ENCODE measurements around the gene BAZ2B. TPM values are rescaled to one million over a fixed set of nuclear protein-coding genes. Genes with fewer than 3 reads are reported as not detected.

Gene BAZ2B
- total RNA-seq, 1 experiment from 2014 or later: 33.0 TPM

DNA sequence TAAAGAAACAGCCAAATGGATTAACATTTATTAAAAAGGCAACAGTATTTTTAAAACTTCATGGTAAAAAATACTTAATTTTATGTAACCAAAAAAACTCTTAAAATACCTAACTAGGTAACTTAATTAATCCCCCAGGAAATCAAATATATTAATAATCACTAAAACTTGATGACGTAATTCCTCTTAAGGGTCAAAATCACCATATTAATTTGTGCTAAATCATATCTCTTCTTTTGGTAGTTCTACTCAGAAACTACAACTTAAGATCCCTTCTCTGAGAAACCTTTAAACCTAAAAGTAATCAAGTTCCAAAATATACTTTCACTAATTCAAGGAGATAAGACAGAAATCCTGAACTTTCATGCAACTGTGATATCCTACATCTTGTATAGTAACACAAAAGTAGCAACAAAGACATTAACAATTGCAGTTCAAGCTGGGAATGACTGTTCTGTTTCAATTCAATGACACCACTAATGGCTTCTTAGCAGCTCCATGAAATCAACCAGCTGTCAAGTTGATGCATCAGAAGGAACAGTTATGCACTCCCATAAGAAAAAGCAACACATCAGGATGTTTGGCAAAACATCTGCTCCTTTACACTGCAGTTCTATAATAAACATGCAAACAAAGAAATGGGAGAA, 4.0 kb downstream of the BAZ2B start:
- DNase-seq (ENCODE audit: low spot score): no peak
- Mint-ChIP-seq H3K4me3 (peak overlapping the region; percentile 57), H3K27ac (peak overlapping the region; percentile 91), H3K27me3 (ENCODE audit: low read depth) (no peaks in the 10 kb centered on the region), H3K4me1 (peaks cover 54% of the 10 kb centered on the region), H3K36me3 (no peaks in the 10 kb centered on the region), H3K9me3 (no peaks in the 10 kb centered on the region)
- no peak for TF ChIP-seq ETV6 (CRISPR knock-in tag; IDR thresholded peaks at IDR 0.05)
- TF ChIP-seq, protein P1, sequence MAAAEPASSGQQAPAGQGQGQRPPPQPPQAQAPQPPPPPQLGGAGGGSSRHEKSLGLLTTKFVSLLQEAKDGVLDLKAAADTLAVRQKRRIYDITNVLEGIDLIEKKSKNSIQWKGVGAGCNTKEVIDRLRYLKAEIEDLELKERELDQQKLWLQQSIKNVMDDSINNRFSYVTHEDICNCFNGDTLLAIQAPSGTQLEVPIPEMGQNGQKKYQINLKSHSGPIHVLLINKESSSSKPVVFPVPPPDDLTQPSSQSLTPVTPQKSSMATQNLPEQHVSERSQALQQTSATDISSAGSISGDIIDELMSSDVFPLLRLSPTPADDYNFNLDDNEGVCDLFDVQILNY (CRISPR knock-in tag; IDR thresholded peaks at IDR 0.05): no peak
- TF ChIP-seq SOX15 (CRISPR knock-in tag; IDR thresholded peaks at IDR 0.05): no peak
- TF ChIP-seq, protein P2, sequence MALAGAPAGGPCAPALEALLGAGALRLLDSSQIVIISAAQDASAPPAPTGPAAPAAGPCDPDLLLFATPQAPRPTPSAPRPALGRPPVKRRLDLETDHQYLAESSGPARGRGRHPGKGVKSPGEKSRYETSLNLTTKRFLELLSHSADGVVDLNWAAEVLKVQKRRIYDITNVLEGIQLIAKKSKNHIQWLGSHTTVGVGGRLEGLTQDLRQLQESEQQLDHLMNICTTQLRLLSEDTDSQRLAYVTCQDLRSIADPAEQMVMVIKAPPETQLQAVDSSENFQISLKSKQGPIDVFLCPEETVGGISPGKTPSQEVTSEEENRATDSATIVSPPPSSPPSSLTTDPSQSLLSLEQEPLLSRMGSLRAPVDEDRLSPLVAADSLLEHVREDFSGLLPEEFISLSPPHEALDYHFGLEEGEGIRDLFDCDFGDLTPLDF (CRISPR knock-in tag; IDR thresholded peaks at IDR 0.05): no peak
- TF ChIP-seq, protein P3, sequence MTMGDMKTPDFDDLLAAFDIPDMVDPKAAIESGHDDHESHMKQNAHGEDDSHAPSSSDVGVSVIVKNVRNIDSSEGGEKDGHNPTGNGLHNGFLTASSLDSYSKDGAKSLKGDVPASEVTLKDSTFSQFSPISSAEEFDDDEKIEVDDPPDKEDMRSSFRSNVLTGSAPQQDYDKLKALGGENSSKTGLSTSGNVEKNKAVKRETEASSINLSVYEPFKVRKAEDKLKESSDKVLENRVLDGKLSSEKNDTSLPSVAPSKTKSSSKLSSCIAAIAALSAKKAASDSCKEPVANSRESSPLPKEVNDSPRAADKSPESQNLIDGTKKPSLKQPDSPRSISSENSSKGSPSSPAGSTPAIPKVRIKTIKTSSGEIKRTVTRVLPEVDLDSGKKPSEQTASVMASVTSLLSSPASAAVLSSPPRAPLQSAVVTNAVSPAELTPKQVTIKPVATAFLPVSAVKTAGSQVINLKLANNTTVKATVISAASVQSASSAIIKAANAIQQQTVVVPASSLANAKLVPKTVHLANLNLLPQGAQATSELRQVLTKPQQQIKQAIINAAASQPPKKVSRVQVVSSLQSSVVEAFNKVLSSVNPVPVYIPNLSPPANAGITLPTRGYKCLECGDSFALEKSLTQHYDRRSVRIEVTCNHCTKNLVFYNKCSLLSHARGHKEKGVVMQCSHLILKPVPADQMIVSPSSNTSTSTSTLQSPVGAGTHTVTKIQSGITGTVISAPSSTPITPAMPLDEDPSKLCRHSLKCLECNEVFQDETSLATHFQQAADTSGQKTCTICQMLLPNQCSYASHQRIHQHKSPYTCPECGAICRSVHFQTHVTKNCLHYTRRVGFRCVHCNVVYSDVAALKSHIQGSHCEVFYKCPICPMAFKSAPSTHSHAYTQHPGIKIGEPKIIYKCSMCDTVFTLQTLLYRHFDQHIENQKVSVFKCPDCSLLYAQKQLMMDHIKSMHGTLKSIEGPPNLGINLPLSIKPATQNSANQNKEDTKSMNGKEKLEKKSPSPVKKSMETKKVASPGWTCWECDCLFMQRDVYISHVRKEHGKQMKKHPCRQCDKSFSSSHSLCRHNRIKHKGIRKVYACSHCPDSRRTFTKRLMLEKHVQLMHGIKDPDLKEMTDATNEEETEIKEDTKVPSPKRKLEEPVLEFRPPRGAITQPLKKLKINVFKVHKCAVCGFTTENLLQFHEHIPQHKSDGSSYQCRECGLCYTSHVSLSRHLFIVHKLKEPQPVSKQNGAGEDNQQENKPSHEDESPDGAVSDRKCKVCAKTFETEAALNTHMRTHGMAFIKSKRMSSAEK (CRISPR knock-in tag; IDR thresholded peaks at IDR 0.05; ENCODE audit: borderline replicate concordance): no peak
- no peak for TF ChIP-seq NR3C1 (CRISPR knock-in tag; conservative IDR thresholded peaks at IDR 0.05; ENCODE audit: low read depth)
- no peak for TF ChIP-seq OVOL2 (CRISPR knock-in tag; IDR thresholded peaks at IDR 0.05; ENCODE audit: borderline replicate concordance)
- ATAC-seq: no peak
- ChIA-PET POLR2A (interaction anchor here (5.9 kb wide), 1 partner anchor 101 kb away, joined by 73 read pairs; the partner anchor contains the start of gene MARCHF7), CTCF (no interaction called here)

DNA sequence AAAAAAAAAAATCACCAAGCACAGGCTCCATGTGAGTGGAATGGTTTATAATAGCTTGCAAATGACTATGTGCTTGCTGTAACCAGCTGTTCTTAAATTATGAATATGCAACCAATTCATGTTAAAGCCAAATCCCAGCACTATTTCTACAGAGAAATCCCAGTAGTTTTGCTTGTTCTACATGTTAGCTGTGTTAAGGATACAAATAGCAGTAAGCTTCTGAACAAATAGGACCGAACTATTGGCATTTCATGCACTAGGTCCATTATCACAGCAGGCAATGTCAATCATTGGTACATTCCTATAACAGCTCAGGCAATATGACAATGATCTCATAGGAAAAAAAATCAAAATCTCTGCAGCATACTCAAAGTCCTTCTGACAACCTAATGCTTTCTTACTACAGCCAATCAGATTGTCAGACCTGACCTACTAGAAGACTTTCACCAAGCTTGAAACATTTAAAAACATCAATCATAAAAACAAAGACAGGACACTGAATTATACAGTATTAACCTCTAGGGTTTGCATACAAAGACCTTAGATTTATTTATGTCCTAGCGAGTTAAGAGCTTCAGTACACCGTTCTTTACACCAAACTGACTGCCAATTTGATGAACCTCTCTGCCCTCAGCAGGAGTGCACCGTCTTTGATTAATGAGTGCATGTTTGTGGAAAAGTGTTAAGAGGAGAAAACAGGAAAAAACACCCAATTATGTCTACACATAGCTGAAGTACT, 6.4 kb downstream of the BAZ2B start:
- peak overlapping the region; percentile 0; the same call in 1 of the 2 replicates for H3K4me3 Mint-ChIP-seq
- ChIA-PET CTCF (interaction anchor here (0.6 to 1.6 kb wide), 2 partner anchors 52 to 1661 kb away, joined by 3 to 4 read pairs; no protein-coding TSS in a partner anchor), POLR2A (interaction anchor here (0.7 kb wide), 1 partner anchor 134 kb away, joined by 4 read pairs; no protein-coding TSS in a partner anchor)
- no peaks in the 10 kb centered on the region for H3K9me3 Mint-ChIP-seq
- ATAC-seq (peak; percentile 16; the same call in 1 of the 2 replicates), DNase-seq (ENCODE audit: low spot score) (no peak)
- H3K27me3 Mint-ChIP-seq (ENCODE audit: low read depth): no peaks in the 10 kb centered on the region
- H3K27ac Mint-ChIP-seq: 0 out of 2 replicates have a peak overlapping the region, but pooled peaks have one; percentile 46
- peaks cover 68% of the 10 kb centered on the region for H3K4me1 Mint-ChIP-seq
- no peaks in the 10 kb centered on the region for H3K36me3 Mint-ChIP-seq
- TF ChIP-seq, protein P4, sequence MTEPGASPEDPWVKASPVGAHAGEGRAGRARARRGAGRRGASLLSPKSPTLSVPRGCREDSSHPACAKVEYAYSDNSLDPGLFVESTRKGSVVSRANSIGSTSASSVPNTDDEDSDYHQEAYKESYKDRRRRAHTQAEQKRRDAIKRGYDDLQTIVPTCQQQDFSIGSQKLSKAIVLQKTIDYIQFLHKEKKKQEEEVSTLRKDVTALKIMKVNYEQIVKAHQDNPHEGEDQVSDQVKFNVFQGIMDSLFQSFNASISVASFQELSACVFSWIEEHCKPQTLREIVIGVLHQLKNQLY (CRISPR knock-in tag; IDR thresholded peaks at IDR 0.05): no peak
- TF ChIP-seq, protein P3 (CRISPR knock-in tag; IDR thresholded peaks at IDR 0.05; ENCODE audit: borderline replicate concordance): no peak
- TF ChIP-seq, protein P5, sequence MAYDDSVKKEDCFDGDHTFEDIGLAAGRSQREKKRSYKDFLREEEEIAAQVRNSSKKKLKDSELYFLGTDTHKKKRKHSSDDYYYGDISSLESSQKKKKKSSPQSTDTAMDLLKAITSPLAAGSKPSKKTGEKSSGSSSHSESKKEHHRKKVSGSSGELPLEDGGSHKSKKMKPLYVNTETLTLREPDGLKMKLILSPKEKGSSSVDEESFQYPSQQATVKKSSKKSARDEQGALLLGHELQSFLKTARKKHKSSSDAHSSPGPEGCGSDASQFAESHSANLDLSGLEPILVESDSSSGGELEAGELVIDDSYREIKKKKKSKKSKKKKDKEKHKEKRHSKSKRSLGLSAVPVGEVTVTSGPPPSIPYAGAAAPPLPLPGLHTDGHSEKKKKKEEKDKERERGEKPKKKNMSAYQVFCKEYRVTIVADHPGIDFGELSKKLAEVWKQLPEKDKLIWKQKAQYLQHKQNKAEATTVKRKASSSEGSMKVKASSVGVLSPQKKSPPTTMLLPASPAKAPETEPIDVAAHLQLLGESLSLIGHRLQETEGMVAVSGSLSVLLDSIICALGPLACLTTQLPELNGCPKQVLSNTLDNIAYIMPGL (CRISPR knock-in tag; IDR thresholded peaks at IDR 0.05): no peak
- TF ChIP-seq ESRRA (CRISPR knock-in tag; IDR thresholded peaks at IDR 0.05; ENCODE audit: borderline replicate concordance) (no peak), CREM (CRISPR knock-in tag; IDR thresholded peaks at IDR 0.05) (no peak)
- TF ChIP-seq, protein P6, sequence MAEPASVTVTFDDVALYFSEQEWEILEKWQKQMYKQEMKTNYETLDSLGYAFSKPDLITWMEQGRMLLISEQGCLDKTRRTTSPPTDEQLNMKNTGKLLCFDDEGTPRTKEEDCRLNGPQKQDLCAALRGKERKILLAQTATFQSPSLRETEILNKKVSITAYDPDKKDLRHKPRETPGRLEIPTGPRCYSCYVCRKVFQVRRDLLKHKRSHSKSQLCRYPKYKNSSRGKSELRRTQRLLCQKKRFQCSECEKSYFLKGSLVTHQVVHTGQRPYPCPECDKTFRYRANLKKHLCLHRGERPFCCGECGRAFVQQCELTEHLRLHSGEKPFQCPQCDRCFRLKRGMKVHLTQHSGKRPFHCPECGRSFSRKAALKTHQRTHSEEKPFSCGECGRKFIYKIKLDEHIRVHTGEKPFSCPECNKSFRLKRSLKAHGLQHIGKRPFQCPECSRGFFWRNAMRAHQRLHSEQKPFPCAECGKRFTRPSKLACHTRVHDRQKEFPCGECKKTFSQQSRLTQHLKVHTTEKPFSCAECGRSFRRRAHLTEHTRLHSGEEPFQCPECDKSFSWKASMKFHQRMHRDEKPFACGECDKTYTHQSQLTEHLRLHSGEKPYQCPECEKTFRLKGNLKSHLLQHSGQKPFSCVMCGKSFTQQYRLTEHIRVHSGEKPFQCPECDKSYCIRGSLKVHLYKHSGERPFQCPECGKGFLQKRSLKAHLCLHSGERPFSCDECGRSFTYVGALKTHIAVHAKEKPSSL (CRISPR knock-in tag; conservative IDR thresholded peaks at IDR 0.05): no peak
- TF ChIP-seq, protein P7, sequence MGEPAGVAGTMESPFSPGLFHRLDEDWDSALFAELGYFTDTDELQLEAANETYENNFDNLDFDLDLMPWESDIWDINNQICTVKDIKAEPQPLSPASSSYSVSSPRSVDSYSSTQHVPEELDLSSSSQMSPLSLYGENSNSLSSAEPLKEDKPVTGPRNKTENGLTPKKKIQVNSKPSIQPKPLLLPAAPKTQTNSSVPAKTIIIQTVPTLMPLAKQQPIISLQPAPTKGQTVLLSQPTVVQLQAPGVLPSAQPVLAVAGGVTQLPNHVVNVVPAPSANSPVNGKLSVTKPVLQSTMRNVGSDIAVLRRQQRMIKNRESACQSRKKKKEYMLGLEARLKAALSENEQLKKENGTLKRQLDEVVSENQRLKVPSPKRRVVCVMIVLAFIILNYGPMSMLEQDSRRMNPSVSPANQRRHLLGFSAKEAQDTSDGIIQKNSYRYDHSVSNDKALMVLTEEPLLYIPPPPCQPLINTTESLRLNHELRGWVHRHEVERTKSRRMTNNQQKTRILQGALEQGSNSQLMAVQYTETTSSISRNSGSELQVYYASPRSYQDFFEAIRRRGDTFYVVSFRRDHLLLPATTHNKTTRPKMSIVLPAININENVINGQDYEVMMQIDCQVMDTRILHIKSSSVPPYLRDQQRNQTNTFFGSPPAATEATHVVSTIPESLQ (CRISPR knock-in tag; IDR thresholded peaks at IDR 0.05): no peak

Data from WTC11 (cell line).